AG10803 (cell line): ENCODE data around the gene DGKG.

ENCODE experiments used
- DNase-seq: peaks from one replicate; pipeline ENCODE4 v3.0.0; 2010; ENCODE audit warnings: low read depth
- H3K4me3 ChIP-seq: 2 replicates; pipeline ENCODE4 v1.5.1; 2011; ENCODE audit warnings: mild to moderate bottlenecking, low read length, control low read depth
- CTCF ChIP-seq: conservative IDR thresholded peaks from 2 replicates; pipeline ENCODE4 v1.5.1; 2011; ENCODE audit warnings: mild to moderate bottlenecking, low read length, control low read depth, inconsistent platforms

The DGKG gene

GRCh38 chr3:186258968-186259367 lies 103.1 kb downstream of the DGKG start:
- DNase-seq: no peak
- no peak for TF ChIP-seq CTCF
- H3K4me3 ChIP-seq: no peak overlapping the region

GRCh38 chr3:186257866-186258265 lies 104.2 kb downstream of the DGKG start:
- TF ChIP-seq CTCF: no peak
- no peak overlapping the region for H3K4me3 ChIP-seq
- no peak for DNase-seq

- H3K4me3 ChIP-seq: no peak overlapping the region
- no peak for DNase-seq
- no peak for TF ChIP-seq CTCF
Observed at GRCh38 chr3:186255703-186256331, 106.2 kb downstream of the DGKG start.

DNA sequence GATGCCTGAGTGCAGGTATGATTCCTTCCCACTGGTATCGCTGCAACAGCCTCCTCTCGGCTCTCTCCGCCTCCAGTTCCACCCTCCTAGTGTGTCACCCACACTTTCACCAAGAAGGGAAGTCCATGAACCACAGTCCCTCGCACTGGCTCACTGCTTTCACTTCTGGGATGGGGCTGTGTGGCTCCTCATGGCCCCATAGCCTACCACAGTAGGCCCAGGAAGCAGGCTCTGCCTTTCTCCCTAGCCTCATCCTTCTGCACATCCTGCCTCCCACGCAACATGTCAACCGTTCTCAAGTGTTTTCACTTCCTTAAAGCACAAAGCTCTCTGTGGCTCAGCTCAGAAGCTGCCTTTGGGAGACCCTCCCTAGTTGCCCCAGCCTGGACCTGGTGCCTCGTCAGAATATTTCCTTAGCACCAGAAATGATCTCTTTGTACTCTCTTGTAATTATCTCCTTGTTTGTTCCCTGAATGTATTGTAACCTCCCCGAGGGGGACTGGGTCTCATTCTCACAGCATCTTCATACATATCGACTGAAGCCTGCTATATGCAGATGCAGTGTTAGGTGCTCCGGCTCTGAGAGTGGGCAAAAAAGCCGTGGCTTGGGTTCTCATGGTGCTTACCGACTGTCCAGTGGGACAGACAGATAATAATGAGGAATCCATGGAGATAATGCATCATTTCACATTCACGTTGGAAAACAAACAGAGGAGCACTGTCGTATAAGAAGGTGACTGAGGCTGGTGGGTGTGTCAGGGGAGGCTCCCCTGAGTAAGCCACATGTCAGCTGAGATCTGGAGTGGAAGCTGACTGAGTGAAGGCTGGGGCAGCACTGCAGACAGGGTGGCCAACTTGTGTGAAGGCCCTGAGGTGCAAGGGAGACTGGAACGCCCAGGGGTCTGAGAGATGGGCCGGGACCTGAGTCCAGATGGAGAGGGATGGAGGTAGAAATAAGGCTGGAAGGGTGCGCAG lies 107.1 kb downstream of the DGKG start:
- no peak overlapping the region for H3K4me3 ChIP-seq
- no peak for DNase-seq
- no peak for TF ChIP-seq CTCF

GRCh38 chr3:186251948-186252619 lies 110.0 kb downstream of the DGKG start:
- no peak for DNase-seq

GRCh38 chr3:186248850-186249249 lies 113.2 kb downstream of the DGKG start:
- DNase-seq: no peak
- H3K4me3 ChIP-seq: no peak overlapping the region
- TF ChIP-seq CTCF: no peak

More at GRCh38 chr3:186251948-186252619, 110.0 kb downstream of the DGKG start:
- H3K4me3 ChIP-seq: no peak overlapping the region
- no peak for TF ChIP-seq CTCF
